Right ventricle myocardium superior (tissue), 1 donor: ENCODE results near the gene ACOD1. TPM values are rescaled to one million over a fixed set of nuclear protein-coding genes. Genes with fewer than 3 reads are reported as not detected.
"Not testable (repeated sequence)": the region's sequence is repeated elsewhere in the genome, so short reads cannot be mapped to it uniquely, and the experiment has no call there.

Source experiments
- ATAC-seq: fragments of 200-7000 bp; cut with Tn5 transposase; one replicate; pipeline ENCODE4 v1.9.1; 2020; ENCODE audit warnings: mild to moderate bottlenecking; ENCODE audit not compliant: poor library complexity
- DNase-seq: peaks from one replicate; pipeline ENCODE4 v3.0.0-alpha.2; 2020
- intact Hi-C: fragments of 100-400 bp; cut with DNase I; formaldehyde crosslinking; loops from one replicate; pipeline ENCODE4 v1.11.2; 2022
- long read RNA-seq: library from polyadenylated mRNA; unstranded; transcript quantifications from one replicate; pipeline ENCODE4 v2.0.0, GENCODE V29; 2021
- total RNA-seq: library from RNA; stranded (reverse); fragmentation: NEBNext Ultra II Directional; extraction: Animal tissue kit (Norgen Biotek cat#: 25700); gene quantifications from one replicate; pipeline ENCODE4 v1.2.1, GENCODE V29; 2021
- donor health status: DM: no; HTN: yes; CAD: no; lungs with severe emphysema.

Gene ACOD1
- not detected for total RNA-seq
- long read RNA-seq, result 0 reads

- ATAC-seq (no peak), DNase-seq (no peak)
- intact Hi-C loops, result no loop called here
Observed at GRCh38 chr13:76948149-76948548, at the start of gene ACOD1. Gene ACOD1, plus strand, starts transcription at chr13:76948511. Its CDS starts 48 bp downstream, at chr13:76948559.

- intact Hi-C loops, ATAC-seq, DNase-seq: not testable (repeated sequence)
Observed at GRCh38 chr13:76899066-76899465, 49.2 kb upstream of the ACOD1 start.

GRCh38 chr13:76903544-76904162 lies 44.7 kb upstream of the ACOD1 start:
- intact Hi-C loops, result loop anchor here (5.0 to 10.0 kb wide), 3 partner anchors 236 to 1031 kb away; no protein-coding TSS in a partner anchor
- peak; percentile 56 for DNase-seq
- ATAC-seq, result peak; percentile 91

- intact Hi-C loops, result loop anchor here (5.0 to 10.0 kb wide), 3 partner anchors 237 to 1032 kb away; no protein-coding TSS in a partner anchor
- no peak for DNase-seq
- no peak for ATAC-seq
Observed at GRCh38 chr13:76904507-76904906, 43.8 kb upstream of the ACOD1 start.

- intact Hi-C loops, result no loop called here
- ATAC-seq (no peak), DNase-seq (no peak)
Observed at GRCh38 chr13:76912476-76912875, 35.8 kb upstream of the ACOD1 start.

- ATAC-seq, result no peak
- DNase-seq, result no peak
- intact Hi-C loops, result no loop called here
Observed at GRCh38 chr13:76913898-76914297, 34.4 kb upstream of the ACOD1 start.

- intact Hi-C loops, result no loop called here
- ATAC-seq (no peak), DNase-seq (no peak)
Observed at GRCh38 chr13:76917095-76917494, 31.2 kb upstream of the ACOD1 start.

- ATAC-seq, DNase-seq, intact Hi-C loops: not testable (repeated sequence)
Observed at GRCh38 chr13:76917755-76918481, 30.4 kb upstream of the ACOD1 start.

- DNase-seq, result no peak
- no peak for ATAC-seq
- intact Hi-C loops, result no loop called here
Observed at GRCh38 chr13:76921516-76921915, 26.8 kb upstream of the ACOD1 start.

GRCh38 chr13:76925115-76925514 lies 23.2 kb upstream of the ACOD1 start:
- no peak for DNase-seq
- no peak for ATAC-seq
- intact Hi-C loops, result no loop called here

GRCh38 chr13:76927955-76928354 lies 20.4 kb upstream of the ACOD1 start:
- intact Hi-C loops, result no loop called here
- no peak for DNase-seq
- ATAC-seq, result no peak

GRCh38 chr13:76928456-76928855 lies 19.9 kb upstream of the ACOD1 start:
- no peak for DNase-seq
- no peak for ATAC-seq
- intact Hi-C loops, result no loop called here

GRCh38 chr13:76929320-76929719 lies 19.0 kb upstream of the ACOD1 start:
- ATAC-seq, result no peak
- DNase-seq, result no peak
- intact Hi-C loops, result no loop called here

GRCh38 chr13:76929851-76930374 lies 18.4 kb upstream of the ACOD1 start:
- intact Hi-C loops, result no loop called here
- no peak for ATAC-seq
- no peak for DNase-seq

- ATAC-seq, result no peak
- intact Hi-C loops, result no loop called here
- DNase-seq, result no peak
Observed at GRCh38 chr13:76932076-76932475, 16.2 kb upstream of the ACOD1 start.

- ATAC-seq (no peak), DNase-seq (no peak)
- intact Hi-C loops, result no loop called here
Observed at GRCh38 chr13:76934671-76935070, 13.6 kb upstream of the ACOD1 start.

- no peak for DNase-seq
- no peak for ATAC-seq
- intact Hi-C loops, result no loop called here
Observed at GRCh38 chr13:76936763-76937162, 11.5 kb upstream of the ACOD1 start.

- intact Hi-C loops, result no loop called here
- ATAC-seq (no peak), DNase-seq (no peak)
Observed at GRCh38 chr13:76937281-76937820, 11.0 kb upstream of the ACOD1 start.

- intact Hi-C loops, result no loop called here
- ATAC-seq (no peak), DNase-seq (no peak)
Observed at GRCh38 chr13:76939215-76939614, 9.1 kb upstream of the ACOD1 start.

GRCh38 chr13:76942363-76942762 lies 5.9 kb upstream of the ACOD1 start:
- intact Hi-C loops, result no loop called here
- ATAC-seq, result no peak
- no peak for DNase-seq
